ENCODE measurements around the gene TAF11L8.
"Not testable (repeated sequence)": the region's sequence is repeated elsewhere in the genome, so short reads cannot be mapped to it uniquely, and the experiment has no call there.

TAF11L8 gene

DNA sequence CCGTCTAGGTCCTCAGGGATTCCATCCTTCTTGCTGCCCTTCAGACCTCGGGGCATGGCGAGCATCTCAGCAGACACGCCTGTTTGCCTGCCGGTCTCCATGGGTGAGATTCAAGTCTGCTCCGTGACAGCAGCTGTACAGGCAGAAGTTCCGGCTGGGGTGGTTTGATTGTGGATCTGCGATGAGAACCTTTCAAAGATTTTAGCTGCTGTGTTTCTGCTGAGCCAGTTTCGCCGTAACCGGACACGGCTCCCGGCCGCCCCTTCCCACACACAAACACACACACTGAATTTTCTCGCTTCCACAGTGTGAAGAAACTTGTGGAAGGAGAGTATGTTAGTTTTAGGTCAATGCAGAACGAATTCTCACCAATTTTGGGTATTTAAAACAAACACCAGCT lies at the start of gene TAF11L8:
TSS of gene TAF11L8 (minus strand) at position 101 of the 400 bp plus-strand sequence.
- H3K9ac ChIP-seq (ENCODE audit: low read length); H3K9me2 ChIP-seq (replicated peaks; ENCODE audit: insufficient read depth, low read length); H3K4me1 ChIP-seq (ENCODE audit: low read length); H3K27ac ChIP-seq (ENCODE audit: low read length); H3K79me2 ChIP-seq (ENCODE audit: low read length); H3K4me3 ChIP-seq (ENCODE audit: low read length); DNase-seq; H2AFZ ChIP-seq (ENCODE audit: low read length); H3K4me2 ChIP-seq (ENCODE audit: low read depth, low read length); H3K36me3 ChIP-seq (replicated peaks; ENCODE audit: insufficient read depth, low read length); H3F3A ChIP-seq (ENCODE audit: insufficient read depth, low read length); H3K9me3 ChIP-seq (replicated peaks; ENCODE audit: insufficient read depth, low read length); H3K27me3 ChIP-seq (replicated peaks; ENCODE audit: insufficient read depth, low read length); H4K20me1 ChIP-seq (ENCODE audit: insufficient read depth, low read length): not testable (repeated sequence)

DNA sequence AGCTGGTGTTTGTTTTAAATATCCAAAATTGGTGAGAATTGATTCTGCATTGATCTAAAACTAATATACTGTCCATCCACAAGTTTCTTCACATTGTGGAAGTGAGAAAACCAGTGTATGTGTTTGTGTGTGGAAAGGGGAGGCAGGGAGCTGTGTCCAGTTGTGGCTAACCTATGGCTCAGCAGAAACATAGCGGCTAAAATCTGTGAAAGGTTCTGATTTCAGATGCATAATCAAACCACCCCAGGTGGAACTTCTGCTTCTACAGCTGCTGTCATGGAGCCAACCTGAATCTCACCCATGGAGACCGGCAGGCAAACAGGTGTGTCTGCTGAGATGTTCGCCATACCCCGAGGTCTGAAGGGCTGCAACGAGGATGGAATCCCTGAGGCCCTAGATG lies 43.4 kb upstream of the TAF11L8 start, which contains the start of gene TAF11L14:
TSS of gene TAF11L14 (plus strand) at position 301 of the 400 bp plus-strand sequence.
- Histone ChIP-seq H3F3A (ENCODE audit: insufficient read depth, low read length) (no peaks in the 10 kb centered on the region), H3K79me2 (ENCODE audit: low read length) (no peaks in the 10 kb centered on the region), H3K36me3 (replicated peaks; ENCODE audit: insufficient read depth, low read length) (no peaks in the 10 kb centered on the region), H3K9ac (ENCODE audit: low read length) (no peak within 1 kb of the TSS), H3K27me3 (replicated peaks; ENCODE audit: insufficient read depth, low read length) (no peaks in the 10 kb centered on the region), H3K27ac (ENCODE audit: low read length) (no peak within 1 kb of the TSS), H2AFZ (ENCODE audit: low read length) (no peak within 1 kb of the TSS), H3K4me1 (ENCODE audit: low read length) (no peaks in the 10 kb centered on the region), H4K20me1 (ENCODE audit: insufficient read depth, low read length) (no peaks in the 10 kb centered on the region), H3K4me2 (ENCODE audit: low read depth, low read length) (no peak within 1 kb of the TSS), H3K4me3 (ENCODE audit: low read length) (no peak within 1 kb of the TSS), H3K9me3 (replicated peaks; ENCODE audit: insufficient read depth, low read length) (no peaks in the 10 kb centered on the region), H3K9me2 (replicated peaks; ENCODE audit: insufficient read depth, low read length) (no peaks in the 10 kb centered on the region)
- no peak for DNase-seq
- TF ChIP-seq EZH2phosphoT487 (IDR thresholded peaks at IDR 0.05; ENCODE audit: low read length): no peak
- TF ChIP-seq, protein P1, sequence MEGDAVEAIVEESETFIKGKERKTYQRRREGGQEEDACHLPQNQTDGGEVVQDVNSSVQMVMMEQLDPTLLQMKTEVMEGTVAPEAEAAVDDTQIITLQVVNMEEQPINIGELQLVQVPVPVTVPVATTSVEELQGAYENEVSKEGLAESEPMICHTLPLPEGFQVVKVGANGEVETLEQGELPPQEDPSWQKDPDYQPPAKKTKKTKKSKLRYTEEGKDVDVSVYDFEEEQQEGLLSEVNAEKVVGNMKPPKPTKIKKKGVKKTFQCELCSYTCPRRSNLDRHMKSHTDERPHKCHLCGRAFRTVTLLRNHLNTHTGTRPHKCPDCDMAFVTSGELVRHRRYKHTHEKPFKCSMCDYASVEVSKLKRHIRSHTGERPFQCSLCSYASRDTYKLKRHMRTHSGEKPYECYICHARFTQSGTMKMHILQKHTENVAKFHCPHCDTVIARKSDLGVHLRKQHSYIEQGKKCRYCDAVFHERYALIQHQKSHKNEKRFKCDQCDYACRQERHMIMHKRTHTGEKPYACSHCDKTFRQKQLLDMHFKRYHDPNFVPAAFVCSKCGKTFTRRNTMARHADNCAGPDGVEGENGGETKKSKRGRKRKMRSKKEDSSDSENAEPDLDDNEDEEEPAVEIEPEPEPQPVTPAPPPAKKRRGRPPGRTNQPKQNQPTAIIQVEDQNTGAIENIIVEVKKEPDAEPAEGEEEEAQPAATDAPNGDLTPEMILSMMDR (IDR thresholded peaks at IDR 0.05; ENCODE audit: low read length): no peak
- TF ChIP-seq EZH2 (optimal IDR thresholded peaks at IDR 0.05; ENCODE audit: low read depth, low read length): no peak

DNA sequence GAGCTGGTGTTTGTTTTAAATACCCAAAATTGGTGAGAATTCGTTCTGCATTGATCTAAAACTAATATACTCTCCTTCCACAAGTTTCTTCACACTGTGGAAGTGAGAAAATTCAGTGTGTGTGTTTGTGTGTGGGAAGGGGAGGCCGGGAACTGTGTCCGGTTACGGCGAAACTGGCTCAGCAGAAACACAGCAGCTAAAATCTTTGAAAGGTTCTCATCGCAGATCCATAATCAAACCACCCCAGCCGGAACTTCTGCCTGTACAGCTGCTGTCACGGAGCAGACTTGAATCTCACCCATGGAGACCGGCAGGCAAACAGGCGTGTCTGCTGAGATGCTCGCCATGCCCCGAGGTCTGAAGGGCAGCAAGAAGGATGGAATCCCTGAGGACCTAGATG lies 41.0 kb upstream of the TAF11L8 start, which contains the start of gene TAF11L13:
TSS of gene TAF11L13 (plus strand) at position 301 of the 400 bp plus-strand sequence.
- H3F3A ChIP-seq (ENCODE audit: insufficient read depth, low read length); H2AFZ ChIP-seq (ENCODE audit: low read length); H3K9me2 ChIP-seq (replicated peaks; ENCODE audit: insufficient read depth, low read length); H3K27me3 ChIP-seq (replicated peaks; ENCODE audit: insufficient read depth, low read length); H3K27ac ChIP-seq (ENCODE audit: low read length); H3K79me2 ChIP-seq (ENCODE audit: low read length); H3K9me3 ChIP-seq (replicated peaks; ENCODE audit: insufficient read depth, low read length); H3K4me2 ChIP-seq (ENCODE audit: low read depth, low read length); H4K20me1 ChIP-seq (ENCODE audit: insufficient read depth, low read length); H3K36me3 ChIP-seq (replicated peaks; ENCODE audit: insufficient read depth, low read length); H3K4me1 ChIP-seq (ENCODE audit: low read length); H3K4me3 ChIP-seq (ENCODE audit: low read length); DNase-seq; H3K9ac ChIP-seq (ENCODE audit: low read length): not testable (repeated sequence)

DNA sequence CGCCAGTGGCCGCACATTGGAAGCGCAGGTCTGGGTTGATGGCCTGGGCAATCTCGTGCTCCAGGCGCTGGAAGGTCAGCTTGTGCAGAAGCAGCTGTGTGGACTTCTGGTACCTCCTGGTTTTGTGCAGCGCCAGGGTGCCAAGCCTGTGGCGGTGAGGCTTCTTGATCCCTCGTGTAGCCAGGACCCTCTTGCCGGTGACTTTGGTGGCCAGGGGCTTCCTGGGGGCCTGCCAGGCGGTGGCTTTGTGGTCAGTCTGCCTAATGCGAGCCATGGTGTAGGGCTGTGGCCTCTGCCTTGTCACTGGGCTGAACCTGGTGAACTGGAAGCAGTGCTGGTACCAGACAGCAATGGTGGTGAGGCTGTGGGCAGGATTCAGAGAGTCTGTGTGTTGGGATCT lies 34.9 kb upstream of the TAF11L8 start:
- Histone ChIP-seq H3K36me3 (replicated peaks; ENCODE audit: insufficient read depth, low read length) (no peaks in the 10 kb centered on the region), H3K4me2 (ENCODE audit: low read depth, low read length) (no peak overlapping the region), H3K27me3 (replicated peaks; ENCODE audit: insufficient read depth, low read length) (no peaks in the 10 kb centered on the region), H3K9me3 (replicated peaks; ENCODE audit: insufficient read depth, low read length) (no peaks in the 10 kb centered on the region), H3K4me3 (ENCODE audit: low read length) (no peak overlapping the region), H3F3A (ENCODE audit: insufficient read depth, low read length) (no peaks in the 10 kb centered on the region), H3K9me2 (replicated peaks; ENCODE audit: insufficient read depth, low read length) (no peaks in the 10 kb centered on the region), H3K79me2 (ENCODE audit: low read length) (no peaks in the 10 kb centered on the region), H3K4me1 (ENCODE audit: low read length) (no peaks in the 10 kb centered on the region), H3K9ac (ENCODE audit: low read length) (no peak overlapping the region), H3K27ac (ENCODE audit: low read length) (no peak overlapping the region), H4K20me1 (ENCODE audit: insufficient read depth, low read length) (no peaks in the 10 kb centered on the region), H2AFZ (ENCODE audit: low read length) (no peak overlapping the region)
- TF ChIP-seq, protein P1 (IDR thresholded peaks at IDR 0.05; ENCODE audit: low read length): no peak
- TF ChIP-seq EZH2phosphoT487 (IDR thresholded peaks at IDR 0.05; ENCODE audit: low read length) (no peak), EZH2 (optimal IDR thresholded peaks at IDR 0.05; ENCODE audit: low read depth, low read length) (no peak)
- no peak for DNase-seq
